Skeletal muscle cell (primary cell): ENCODE measurements around the gene SLC25A42.
A peak's percentile ranks its signal among the peaks of the same experiment; 100 is the strongest.

ENCODE experiments used
- DNase-seq: peaks from one replicate; pipeline ENCODE4 v3.0.0-alpha.2; 2010; ENCODE audit warnings: low read depth
- H3K4me3 ChIP-seq: 2 replicates; pipeline ENCODE4 v1.5.1; 2011; ENCODE audit warnings: low read depth, mild to moderate bottlenecking, control low read depth, low read length, moderate library complexity

SLC25A42 gene

GRCh38 chr19:19064811-19065745, 1.3 kb downstream of the SLC25A42 start:
- no peak for DNase-seq
- peak overlapping the region; percentile 78 for H3K4me3 ChIP-seq

- no peak overlapping the region for H3K4me3 ChIP-seq
- DNase-seq: no peak
These were observed 3.7 kb downstream of the SLC25A42 start for GRCh38 chr19:19067276-19068072.

GRCh38 chr19:19068659-19069654, 5.2 kb downstream of the SLC25A42 start:
- no peak for DNase-seq
- no peak overlapping the region for H3K4me3 ChIP-seq

- H3K4me3 ChIP-seq: no peak overlapping the region
These were observed 8.1 kb downstream of the SLC25A42 start for GRCh38 chr19:19071897-19072296.

GRCh38 chr19:19074196-19074882, 10.5 kb downstream of the SLC25A42 start:
- H3K4me3 ChIP-seq: no peak overlapping the region
- no peak for DNase-seq

More at GRCh38 chr19:19071897-19072296, 8.1 kb downstream of the SLC25A42 start:
- DNase-seq: no peak

GRCh38 chr19:19075126-19075525, 11.3 kb downstream of the SLC25A42 start:
- no peak overlapping the region for H3K4me3 ChIP-seq
- DNase-seq: no peak

GRCh38 chr19:19076476-19076875, 12.7 kb downstream of the SLC25A42 start:
- no peak overlapping the region for H3K4me3 ChIP-seq
- DNase-seq: no peak

- DNase-seq: no peak
- no peak overlapping the region for H3K4me3 ChIP-seq
These were observed 13.3 kb downstream of the SLC25A42 start for GRCh38 chr19:19077103-19077502.

DNA sequence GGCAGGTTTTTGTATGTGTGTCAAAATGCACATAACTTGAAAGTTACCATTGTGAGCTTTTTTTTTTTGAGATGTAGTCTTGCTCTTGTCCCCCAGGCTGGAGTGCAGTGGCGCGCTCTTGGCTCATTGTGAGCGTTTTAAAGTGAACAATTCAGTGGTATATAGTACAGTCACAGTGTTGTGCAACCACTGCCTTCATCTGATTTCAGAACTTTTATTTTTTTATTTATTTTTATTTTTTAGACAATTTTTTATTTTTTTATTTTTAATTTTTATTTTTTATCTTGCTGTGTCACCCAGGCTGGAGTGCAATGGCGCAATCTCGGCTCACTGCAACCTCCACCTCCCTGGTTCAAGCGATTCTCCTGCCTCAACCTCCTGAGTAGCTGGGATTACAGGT, 15.0 kb downstream of the SLC25A42 start:
- no peak for DNase-seq

GRCh38 chr19:19079571-19079970, 15.8 kb downstream of the SLC25A42 start:
- no peak overlapping the region for H3K4me3 ChIP-seq
- no peak for DNase-seq

More for the DNA sequence above, 15.0 kb downstream of the SLC25A42 start:
- H3K4me3 ChIP-seq: no peak overlapping the region

DNA sequence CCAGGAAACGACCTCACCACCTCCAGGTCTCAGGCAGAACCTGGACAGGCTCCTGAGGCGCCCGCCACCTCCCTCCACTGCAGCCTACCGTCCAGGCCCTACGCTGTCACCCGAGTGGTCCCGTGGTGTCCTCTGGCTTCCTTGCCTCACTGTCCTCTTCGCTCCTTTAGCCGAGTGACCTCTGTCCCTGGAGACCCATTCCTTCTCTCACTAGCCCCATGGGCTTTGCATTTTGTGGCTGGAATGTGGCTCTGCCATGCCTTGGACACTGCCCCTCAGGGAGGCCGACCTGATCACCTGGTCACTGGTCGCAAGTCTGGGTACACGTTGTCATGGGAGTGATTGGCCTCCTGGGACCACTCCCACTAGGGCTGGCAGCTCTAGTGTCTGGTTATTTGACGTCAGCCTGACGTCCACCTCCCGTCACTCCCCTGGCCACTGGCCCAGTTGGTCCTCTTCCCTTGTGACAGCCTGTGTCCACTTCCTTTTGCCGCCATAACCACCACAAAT, 17.9 kb downstream of the SLC25A42 start:
- DNase-seq: no peak
- H3K4me3 ChIP-seq: no peak overlapping the region

DNA sequence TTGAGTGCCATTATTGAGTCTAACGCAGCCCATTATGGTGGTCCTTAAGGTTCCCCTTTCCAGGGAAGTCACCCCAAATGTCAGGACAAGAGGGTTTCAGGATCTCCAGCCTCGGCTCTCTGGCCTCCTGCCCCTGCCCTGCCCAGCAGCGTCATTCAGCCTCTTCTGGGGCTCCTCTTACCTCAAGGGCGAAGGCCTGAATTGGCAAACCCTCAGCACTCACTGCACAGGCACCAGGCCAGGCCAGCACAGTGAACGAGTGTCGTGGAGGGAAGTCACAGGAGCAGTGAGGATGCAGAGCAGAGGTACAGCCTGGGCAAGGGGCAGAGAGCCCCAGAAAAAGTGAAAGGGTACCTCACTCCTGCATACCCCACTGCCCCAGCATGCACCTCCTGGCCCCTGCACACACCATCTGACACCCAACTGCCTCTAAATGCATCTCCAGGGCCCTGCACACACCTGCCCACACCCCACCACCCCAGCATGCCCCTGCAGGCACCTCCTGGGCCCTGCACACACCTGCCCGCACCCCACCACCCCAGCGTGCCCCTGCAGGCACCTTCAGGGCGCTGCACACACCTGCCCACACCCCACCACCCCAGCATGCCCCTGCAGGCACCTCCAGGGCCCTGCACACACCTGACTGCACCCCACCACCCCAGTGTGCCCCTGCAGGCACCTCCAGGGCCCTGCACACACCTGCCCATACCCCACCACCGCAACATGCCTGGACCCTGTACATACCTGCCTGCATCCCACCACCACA, 19.8 kb downstream of the SLC25A42 start:
- H3K4me3 ChIP-seq: no peak overlapping the region
- no peak for DNase-seq

DNA sequence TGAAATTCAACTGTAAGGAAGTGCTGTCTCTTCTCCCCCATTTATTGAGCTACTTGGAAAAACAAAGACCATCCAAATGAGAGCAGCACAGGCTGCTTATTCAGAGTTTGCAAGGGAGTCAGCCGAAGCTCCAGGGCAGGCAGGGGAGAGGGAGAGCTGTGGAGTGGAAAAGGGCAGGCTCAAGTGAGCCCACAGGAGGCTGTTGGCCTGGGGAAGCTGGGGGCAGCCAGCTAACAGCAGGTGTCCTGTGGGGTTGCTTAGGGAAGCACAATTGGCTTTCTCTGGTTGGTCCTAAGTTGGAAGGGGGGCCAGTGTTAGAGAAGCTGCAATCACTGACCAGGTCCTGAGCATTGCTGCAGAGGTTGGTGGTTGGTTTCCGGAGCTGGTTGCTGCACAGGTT, 23.9 kb downstream of the SLC25A42 start:
- no peak overlapping the region for H3K4me3 ChIP-seq
- DNase-seq: no peak

- H3K4me3 ChIP-seq: no peak overlapping the region
- no peak for DNase-seq
These were observed 30.7 kb downstream of the SLC25A42 start for GRCh38 chr19:19094513-19094912.

- no peak for DNase-seq
- no peak overlapping the region for H3K4me3 ChIP-seq
These were observed 31.9 kb downstream of the SLC25A42 start for GRCh38 chr19:19095691-19096090.

DNA sequence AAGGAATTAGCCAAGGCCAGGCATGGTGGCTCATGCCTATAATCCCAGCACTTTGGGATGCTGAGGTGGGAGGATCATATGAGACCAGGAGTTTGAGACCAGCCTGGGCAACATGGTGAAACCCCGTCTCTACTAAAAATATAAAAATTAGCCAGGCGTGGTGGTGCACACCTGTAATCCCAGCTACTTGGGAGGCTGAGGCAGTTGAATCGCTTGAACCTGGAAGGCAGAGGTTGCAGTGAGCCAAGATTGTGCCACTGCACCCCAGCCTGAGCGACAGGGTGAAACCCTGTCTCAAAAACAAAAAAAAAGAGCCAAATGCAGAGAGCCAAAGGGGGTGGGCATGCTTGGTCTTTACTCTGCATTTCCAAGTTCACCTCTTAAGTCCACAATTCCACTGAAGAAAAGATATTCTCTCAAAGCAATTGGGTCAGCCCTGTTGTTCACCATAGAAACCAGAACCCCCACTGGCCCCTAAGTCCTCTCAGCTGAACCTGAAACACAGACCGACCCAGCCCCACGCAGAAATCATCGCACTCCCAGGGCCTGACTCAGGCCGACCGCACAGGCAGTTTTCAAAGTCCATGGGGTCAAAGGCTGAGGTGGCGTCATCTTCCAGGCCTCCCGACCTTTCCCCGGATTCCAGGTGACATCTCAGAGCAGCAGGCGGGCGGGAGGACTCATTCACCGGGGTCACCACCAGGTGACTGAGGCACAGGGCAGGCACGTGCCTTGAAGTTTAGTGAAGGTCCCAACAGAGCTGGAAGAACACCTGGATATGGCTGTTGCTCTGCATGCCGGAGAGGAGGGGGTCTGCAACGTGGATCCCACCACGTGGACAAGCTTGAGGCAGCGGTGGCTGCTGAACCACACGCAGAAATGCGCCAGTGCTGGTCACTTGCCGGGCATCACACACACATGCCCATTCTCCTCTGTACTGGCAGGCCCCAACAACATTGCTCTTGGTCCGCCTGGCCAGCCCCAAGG, 33.1 kb downstream of the SLC25A42 start:
- no peak for DNase-seq
- no peak overlapping the region for H3K4me3 ChIP-seq
